K562 (cell line): Measurements from ENCODE around the gene GNAZ.

Experiments used
- DPF2 ChIP-seq: fragments of 450-650 bp; IDR thresholded peaks from 2 replicates; pipeline ENCODE4 v1.6.1; 2016
- MEF2A ChIP-seq: IDR thresholded peaks from 2 replicates; pipeline ENCODE4 v1.6.1; 2011; ENCODE audit warnings: low read depth, mild to moderate bottlenecking, low read length, moderate library complexity; ENCODE audit not compliant: control insufficient read depth
- NR2C2 ChIP-seq, 2 experiments: fragments of 200-800 bp in 1 of 2; sonication (Bioruptor generic) in 1 of 2; sonication (generic) in 1 of 2; formaldehyde crosslinking in 1 of 2; IDR thresholded peaks; 2 replicates each; pipeline versions ENCODE4 v1.6.1 to v1.8.0; 2016 to 2022; ENCODE audit warnings: mild to moderate bottlenecking in 1 of 2, missing compliant biosample characterization in 1 of 2, missing genetic modification characterization in 1 of 2, missing genetic modification reagents in 1 of 2
- NRF1 ChIP-seq, 2 experiments: fragments of 450-650 bp; IDR thresholded peaks in 1 of 2; conservative IDR thresholded peaks in 1 of 2; 2 replicates each; pipeline ENCODE4 v1.6.1; 2014; ENCODE audit warnings: mild to moderate bottlenecking in 2 of 2
- POLR2A ChIP-seq: fragments of 450-650 bp; conservative IDR thresholded peaks from 2 replicates; pipeline ENCODE4 v1.6.1; 2016
- ZBTB7A ChIP-seq: IDR thresholded peaks from 2 replicates; pipeline ENCODE4 v1.6.1; 2011; ENCODE audit warnings: low read depth, mild to moderate bottlenecking, low read length, moderate library complexity, borderline replicate concordance; ENCODE audit not compliant: control insufficient read depth
- TF ChIP-seq, protein P1 (sequence below): sonication (generic); formaldehyde crosslinking; IDR thresholded peaks from 2 replicates; pipeline ENCODE4 v1.9.0; 2022; ENCODE audit warnings: mild to moderate bottlenecking, missing genetic modification reagents
- TF ChIP-seq, protein P2 (sequence below), 3 experiments: IDR thresholded peaks in 2 of 3; conservative IDR thresholded peaks in 1 of 3; 2 replicates each; pipeline ENCODE4 v1.5.1; 2011 to 2012; ENCODE audit warnings: low read length in 3 of 3, mild to moderate bottlenecking in 3 of 3, control low read depth in 2 of 3, improper control_type of control experiment in 1 of 3, inconsistent platforms in 1 of 3, low read depth in 1 of 3, mixed read lengths in 1 of 3, moderate library complexity in 1 of 3; ENCODE audit not compliant: insufficient read depth in 2 of 3
- TF ChIP-seq, protein P3 (sequence below), 2 experiments: IDR thresholded peaks in 1 of 2; conservative IDR thresholded peaks in 1 of 2; 2 replicates each; pipeline ENCODE4 v1.6.1; 2016; ENCODE audit warnings: low read depth in 2 of 2, mild to moderate bottlenecking in 1 of 2, missing compliant biosample characterization in 1 of 2, missing genetic modification characterization in 1 of 2, moderate library complexity in 1 of 2
- TF ChIP-seq, protein P4 (sequence below): sonication (generic); formaldehyde crosslinking; IDR thresholded peaks from 2 replicates; pipeline ENCODE4 v1.5.0; 2020; ENCODE audit warnings: missing genetic modification reagents

DNA sequence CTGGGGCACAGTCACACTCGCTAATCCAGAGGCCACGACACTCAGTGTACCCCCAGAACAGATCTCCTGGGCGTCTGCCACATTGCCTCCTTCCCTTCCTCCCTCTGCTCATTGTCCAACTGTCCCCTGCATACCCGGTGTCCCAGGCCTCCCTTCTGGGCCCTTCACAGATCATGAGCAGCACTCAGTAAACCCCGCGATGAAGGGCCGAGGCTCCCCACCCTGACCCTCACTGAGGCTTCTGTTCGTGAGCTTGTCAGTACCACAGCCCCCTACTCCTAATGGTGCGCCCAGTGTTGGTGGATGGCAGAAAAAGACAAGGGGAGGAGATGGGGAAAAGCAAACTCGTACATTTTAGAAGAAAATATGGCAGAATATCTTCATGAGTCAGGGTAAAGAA is 58.8 kb downstream of the GNAZ start:
- TF ChIP-seq NR2C2 (CRISPR knock-in tag; IDR thresholded peaks at IDR 0.05) (no peak), NR2C2 (tag; IDR thresholded peaks at IDR 0.05) (no peak), ZBTB7A (no peak), MEF2A (no peak), DPF2 (no peak), NRF1 (conservative IDR thresholded peaks at IDR 0.05 in 1 of 2, IDR thresholded peaks at IDR 0.05 in 1 of 2) (no peak), POLR2A (no peak)
- TF ChIP-seq, protein P1, sequence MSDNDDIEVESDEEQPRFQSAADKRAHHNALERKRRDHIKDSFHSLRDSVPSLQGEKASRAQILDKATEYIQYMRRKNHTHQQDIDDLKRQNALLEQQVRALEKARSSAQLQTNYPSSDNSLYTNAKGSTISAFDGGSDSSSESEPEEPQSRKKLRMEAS (CRISPR knock-in tag) = no peak
- TF ChIP-seq, protein P2, sequence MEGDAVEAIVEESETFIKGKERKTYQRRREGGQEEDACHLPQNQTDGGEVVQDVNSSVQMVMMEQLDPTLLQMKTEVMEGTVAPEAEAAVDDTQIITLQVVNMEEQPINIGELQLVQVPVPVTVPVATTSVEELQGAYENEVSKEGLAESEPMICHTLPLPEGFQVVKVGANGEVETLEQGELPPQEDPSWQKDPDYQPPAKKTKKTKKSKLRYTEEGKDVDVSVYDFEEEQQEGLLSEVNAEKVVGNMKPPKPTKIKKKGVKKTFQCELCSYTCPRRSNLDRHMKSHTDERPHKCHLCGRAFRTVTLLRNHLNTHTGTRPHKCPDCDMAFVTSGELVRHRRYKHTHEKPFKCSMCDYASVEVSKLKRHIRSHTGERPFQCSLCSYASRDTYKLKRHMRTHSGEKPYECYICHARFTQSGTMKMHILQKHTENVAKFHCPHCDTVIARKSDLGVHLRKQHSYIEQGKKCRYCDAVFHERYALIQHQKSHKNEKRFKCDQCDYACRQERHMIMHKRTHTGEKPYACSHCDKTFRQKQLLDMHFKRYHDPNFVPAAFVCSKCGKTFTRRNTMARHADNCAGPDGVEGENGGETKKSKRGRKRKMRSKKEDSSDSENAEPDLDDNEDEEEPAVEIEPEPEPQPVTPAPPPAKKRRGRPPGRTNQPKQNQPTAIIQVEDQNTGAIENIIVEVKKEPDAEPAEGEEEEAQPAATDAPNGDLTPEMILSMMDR (IDR thresholded peaks at IDR 0.05 in 2 of 3, conservative IDR thresholded peaks at IDR 0.05 in 1 of 3; ENCODE audit: insufficient read depth in 2 of 3, low read depth in 1 of 3, low read length in 3 of 3) = no peak
- TF ChIP-seq, protein P3, sequence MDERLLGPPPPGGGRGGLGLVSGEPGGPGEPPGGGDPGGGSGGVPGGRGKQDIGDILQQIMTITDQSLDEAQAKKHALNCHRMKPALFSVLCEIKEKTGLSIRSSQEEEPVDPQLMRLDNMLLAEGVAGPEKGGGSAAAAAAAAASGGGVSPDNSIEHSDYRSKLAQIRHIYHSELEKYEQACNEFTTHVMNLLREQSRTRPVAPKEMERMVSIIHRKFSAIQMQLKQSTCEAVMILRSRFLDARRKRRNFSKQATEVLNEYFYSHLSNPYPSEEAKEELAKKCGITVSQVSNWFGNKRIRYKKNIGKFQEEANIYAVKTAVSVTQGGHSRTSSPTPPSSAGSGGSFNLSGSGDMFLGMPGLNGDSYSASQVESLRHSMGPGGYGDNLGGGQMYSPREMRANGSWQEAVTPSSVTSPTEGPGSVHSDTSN (CRISPR knock-in tag; IDR thresholded peaks at IDR 0.05; ENCODE audit: low read depth) = no peak
- TF ChIP-seq, protein P3 (tag; conservative IDR thresholded peaks at IDR 0.05; ENCODE audit: low read depth) = no peak
- TF ChIP-seq, protein P4, sequence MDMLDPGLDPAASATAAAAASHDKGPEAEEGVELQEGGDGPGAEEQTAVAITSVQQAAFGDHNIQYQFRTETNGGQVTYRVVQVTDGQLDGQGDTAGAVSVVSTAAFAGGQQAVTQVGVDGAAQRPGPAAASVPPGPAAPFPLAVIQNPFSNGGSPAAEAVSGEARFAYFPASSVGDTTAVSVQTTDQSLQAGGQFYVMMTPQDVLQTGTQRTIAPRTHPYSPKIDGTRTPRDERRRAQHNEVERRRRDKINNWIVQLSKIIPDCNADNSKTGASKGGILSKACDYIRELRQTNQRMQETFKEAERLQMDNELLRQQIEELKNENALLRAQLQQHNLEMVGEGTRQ (CRISPR knock-in tag) = no peak
